Left forelimb (tissue), 1 donor: ENCODE results near the gene PLPP3.

Source experiments
- DNase-seq: peaks from one replicate; pipeline ENCODE4 v3.0.0-alpha.2; 2018; ENCODE audit warnings: low spot score

PLPP3 gene

GRCh38 chr1:56576880-56577405 is 2.4 kb downstream of the PLPP3 start:
- no peak for DNase-seq

GRCh38 chr1:56575865-56576264 is 3.5 kb downstream of the PLPP3 start:
- no peak for DNase-seq

DNA sequence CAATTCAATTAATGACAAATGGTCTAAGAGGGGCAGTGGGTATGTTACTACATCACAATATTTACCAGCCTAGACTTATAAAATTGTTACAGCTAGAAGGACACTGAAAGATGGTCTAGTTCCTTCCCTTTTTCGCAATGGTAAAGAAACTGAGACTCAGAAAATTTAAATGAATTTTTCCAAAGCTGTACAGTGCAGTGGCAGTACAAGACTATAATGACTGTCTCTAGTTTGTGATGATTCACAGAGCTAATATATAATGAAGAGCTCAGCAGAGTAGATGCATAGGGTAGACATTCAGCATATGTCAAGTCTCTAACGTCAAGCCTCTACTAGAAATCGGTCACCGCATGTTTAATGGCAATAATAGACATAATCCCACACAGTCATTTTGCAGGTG is 4.6 kb downstream of the PLPP3 start:
- DNase-seq = no peak

GRCh38 chr1:56573311-56573710 is 6.1 kb downstream of the PLPP3 start:
- no peak for DNase-seq

- no peak for DNase-seq
Observed at GRCh38 chr1:56572334-56573050, 6.9 kb downstream of the PLPP3 start.

- DNase-seq = no peak
Observed at GRCh38 chr1:56571448-56571847, 7.9 kb downstream of the PLPP3 start.

DNA sequence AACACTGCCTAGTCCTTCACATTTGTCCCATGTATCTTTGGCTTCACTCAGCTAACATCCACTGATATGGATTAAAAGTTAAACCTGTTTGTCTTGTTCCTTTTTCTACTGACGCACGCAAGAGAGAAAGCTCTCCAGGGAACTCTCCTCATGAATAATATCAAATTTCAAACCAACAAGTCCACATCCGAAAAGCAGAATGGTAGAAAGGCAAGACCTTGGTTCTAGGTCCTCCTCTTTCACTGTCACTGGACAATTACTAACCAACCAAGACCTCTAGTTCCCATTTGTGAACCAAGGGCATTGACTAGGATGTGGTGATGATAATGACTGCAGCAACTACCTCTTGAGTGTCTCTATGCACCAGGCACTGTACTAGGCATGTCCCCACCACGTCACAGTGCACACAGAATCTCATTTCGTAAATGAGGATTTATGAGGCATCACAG is 8.4 kb downstream of the PLPP3 start:
- no peak for DNase-seq

DNA sequence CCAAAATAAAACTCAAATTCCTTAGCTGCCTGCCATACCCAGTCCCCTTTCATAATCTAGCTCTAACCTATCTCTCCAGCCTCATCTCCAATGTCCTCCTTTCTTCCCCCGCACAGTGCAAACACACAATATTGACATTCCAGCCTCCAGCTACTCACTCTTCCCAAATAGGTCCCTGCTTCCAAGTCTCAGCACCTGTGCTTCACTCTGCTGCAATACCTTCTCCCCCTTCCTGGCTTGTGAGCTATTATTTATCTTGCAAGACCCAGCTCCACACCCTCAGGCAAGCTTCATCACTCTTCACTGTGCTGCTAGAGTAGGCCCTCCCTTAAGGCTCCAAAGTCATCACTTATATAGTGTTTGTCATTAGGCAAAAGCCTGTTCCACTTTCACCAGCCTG is 9.7 kb downstream of the PLPP3 start:
- DNase-seq = no peak

DNA sequence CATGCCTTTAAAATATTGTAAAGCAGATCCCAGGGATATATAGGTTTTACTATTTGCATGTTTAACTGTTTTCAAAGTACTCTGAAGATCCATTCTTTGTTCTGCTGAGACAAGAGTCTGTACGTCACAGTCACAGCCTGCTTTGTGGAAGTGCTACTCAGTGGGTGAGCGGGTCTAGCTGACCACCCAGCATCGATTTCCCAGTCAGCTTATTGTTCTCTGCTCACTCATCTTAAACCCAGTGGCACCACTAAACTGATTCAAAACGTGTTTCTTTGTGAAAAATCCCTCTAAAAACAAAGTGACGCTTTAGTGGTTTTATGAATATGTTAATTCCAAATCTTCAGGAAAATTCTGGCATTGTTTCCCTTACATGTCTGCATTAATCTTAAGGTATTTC is 12.4 kb downstream of the PLPP3 start:
- DNase-seq = no peak

DNA sequence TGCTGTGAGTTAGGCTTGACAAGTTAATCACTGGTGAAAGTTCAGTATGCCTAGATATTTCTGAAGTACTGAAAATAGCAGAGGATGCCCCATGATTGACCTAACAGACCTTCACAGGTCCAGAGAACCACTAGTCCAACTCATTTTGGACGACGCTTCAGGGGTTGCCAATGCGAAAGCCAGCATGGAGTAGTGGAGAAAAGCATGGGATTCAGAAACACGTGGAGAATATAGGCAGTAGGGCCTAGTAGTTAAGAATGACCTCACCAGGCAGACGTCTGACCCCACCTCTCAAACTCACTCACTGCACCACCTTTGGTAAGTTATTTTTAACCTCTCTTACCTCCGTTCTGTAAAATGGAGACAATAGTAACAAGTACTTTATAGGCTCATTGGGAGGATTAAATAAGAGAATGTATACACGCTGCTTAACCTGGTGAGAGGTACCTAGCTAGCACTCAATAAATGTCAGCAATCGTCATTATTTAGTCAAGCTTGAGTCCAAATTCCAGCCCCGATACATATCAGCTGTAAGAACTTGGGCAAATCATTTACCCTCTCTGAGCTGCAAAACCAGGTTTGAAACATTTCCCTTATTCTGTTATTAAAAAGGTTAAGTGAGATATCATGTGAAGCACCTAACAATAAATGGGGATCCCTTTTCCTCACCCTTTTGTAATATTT is 13.2 kb downstream of the PLPP3 start:
- DNase-seq = no peak

- DNase-seq = no peak
Observed at GRCh38 chr1:56564615-56565014, 14.7 kb downstream of the PLPP3 start.

- no peak for DNase-seq
Observed at GRCh38 chr1:56563568-56563967, 15.8 kb downstream of the PLPP3 start.

- DNase-seq = no peak
Observed at GRCh38 chr1:56562891-56563452, 16.4 kb downstream of the PLPP3 start.

- no peak for DNase-seq
Observed at GRCh38 chr1:56561227-56562019, 17.9 kb downstream of the PLPP3 start.

DNA sequence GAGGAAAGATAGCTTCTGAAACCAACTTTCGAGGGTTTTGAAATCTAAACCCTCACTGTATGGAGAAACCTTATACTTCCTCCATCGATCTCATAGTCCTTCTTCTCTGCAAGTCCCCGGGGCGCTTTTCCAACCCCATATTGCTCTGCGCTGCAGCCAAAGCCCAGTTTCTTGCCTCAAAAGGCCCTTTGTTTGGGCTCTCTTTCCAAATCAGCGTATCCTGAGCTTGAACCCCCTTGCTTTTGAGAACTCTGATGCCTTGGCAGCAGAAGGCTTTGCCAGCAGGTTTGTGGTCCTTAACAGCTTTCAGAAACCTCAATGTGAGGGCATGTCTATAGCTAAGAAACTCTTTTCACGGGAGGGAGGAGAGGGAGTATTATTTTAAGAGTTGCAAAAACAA is 21.6 kb downstream of the PLPP3 start:
- DNase-seq = no peak

GRCh38 chr1:56555448-56555847 is 23.9 kb downstream of the PLPP3 start:
- DNase-seq = no peak

GRCh38 chr1:56553046-56553445 is 26.3 kb downstream of the PLPP3 start:
- no peak for DNase-seq

GRCh38 chr1:56552349-56552748 is 27.0 kb downstream of the PLPP3 start:
- DNase-seq = no peak

DNA sequence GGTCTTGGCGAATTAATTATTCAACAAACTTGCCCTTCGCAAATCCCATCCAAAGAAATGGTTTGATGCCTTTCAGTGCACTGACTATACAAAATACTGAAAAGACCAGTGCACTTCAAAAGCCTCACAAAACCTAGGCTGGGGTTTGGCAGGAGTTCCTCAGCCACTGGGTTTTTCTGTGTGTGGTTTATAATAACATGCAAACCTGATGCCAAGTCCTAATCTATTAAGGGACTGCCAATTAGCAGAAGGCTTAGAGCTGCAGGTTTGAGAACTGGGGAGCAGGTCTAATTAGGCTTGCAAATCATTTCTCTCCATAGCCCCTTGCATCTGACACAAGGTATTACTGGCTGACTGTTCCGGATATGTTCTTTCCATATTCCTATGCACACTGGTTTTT is 27.7 kb downstream of the PLPP3 start:
- no peak for DNase-seq

- no peak for DNase-seq
Observed at GRCh38 chr1:56550859-56551188, 28.5 kb downstream of the PLPP3 start.

DNA sequence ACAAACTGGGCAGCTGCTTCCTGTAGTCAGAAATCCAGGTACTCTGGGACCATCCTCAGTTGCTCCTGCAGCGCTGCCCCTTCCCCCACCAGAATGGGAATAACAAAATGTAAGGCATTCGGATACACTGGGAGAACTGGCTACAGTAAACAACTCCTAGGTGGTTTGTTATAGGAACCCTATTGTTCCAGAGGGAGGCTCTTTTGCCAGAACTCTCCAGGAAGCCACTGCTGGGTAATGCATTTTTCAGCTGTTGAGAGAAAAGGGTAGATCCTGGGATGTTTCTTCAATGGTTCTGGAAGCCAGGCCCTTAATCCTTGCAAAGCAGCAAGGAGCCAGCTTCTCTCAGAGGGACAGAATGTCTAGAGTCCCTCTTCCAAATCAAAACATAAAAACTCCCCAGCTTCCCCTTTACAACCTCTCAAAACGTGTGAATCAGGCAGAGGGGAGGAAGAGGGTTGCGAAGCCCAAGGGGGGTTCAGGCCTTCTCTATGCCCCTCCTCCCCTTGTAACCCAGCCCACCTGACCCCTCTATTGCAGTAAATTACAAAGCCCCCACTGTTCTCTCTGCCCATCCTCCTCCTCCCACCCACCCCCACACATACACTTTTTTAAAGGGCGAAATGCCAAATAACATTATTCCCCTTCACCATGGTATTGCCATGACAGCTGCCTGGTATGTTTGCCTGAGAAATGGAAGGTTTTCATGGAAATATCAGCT is 29.1 kb downstream of the PLPP3 start:
- no peak for DNase-seq

GRCh38 chr1:56548571-56548970 is 30.8 kb downstream of the PLPP3 start:
- DNase-seq = no peak
